IPS-NIHi7 (cell line): ENCODE results near the gene KCNAB2.

ENCODE experiments used
- DNase-seq: peaks from one replicate; pipeline ENCODE4 v3.0.0; 2012; ENCODE audit warnings: mixed read lengths; ENCODE audit errors: extremely low spot score

The KCNAB2 gene

GRCh38 chr1:6045561-6045960, at the start of gene KCNAB2:
KCNAB2 (plus strand) TSS chr1:6045888; CDS start chr1:6051537, 5,649 bp downstream.
- DNase-seq: no peak

- DNase-seq: no peak
Measured at GRCh38 chr1:5996641-5997270, 48.9 kb upstream of the KCNAB2 start.

- DNase-seq: no peak
Measured at GRCh38 chr1:5997316-5997715, 48.4 kb upstream of the KCNAB2 start.

GRCh38 chr1:5998051-5998905, 47.4 kb upstream of the KCNAB2 start:
- DNase-seq: no peak

- no peak for DNase-seq
Measured at GRCh38 chr1:5998906-5999301, 46.8 kb upstream of the KCNAB2 start.

GRCh38 chr1:5999711-6000443, 45.8 kb upstream of the KCNAB2 start:
- no peak for DNase-seq

GRCh38 chr1:6000444-6001288, 45.0 kb upstream of the KCNAB2 start:
- DNase-seq: no peak

- no peak for DNase-seq
Measured at GRCh38 chr1:6001992-6002576, 43.6 kb upstream of the KCNAB2 start.

GRCh38 chr1:6002714-6003501, 42.8 kb upstream of the KCNAB2 start:
- peak; percentile 49 for DNase-seq

- DNase-seq: no peak
Measured at GRCh38 chr1:6003568-6004411, 41.9 kb upstream of the KCNAB2 start.

GRCh38 chr1:6004412-6005123, 41.1 kb upstream of the KCNAB2 start:
- no peak for DNase-seq

- no peak for DNase-seq
Measured at GRCh38 chr1:6005276-6005917, 40.3 kb upstream of the KCNAB2 start.

GRCh38 chr1:6006882-6007281, 38.8 kb upstream of the KCNAB2 start:
- no peak for DNase-seq

GRCh38 chr1:6007318-6008083, 38.2 kb upstream of the KCNAB2 start:
- no peak for DNase-seq

- DNase-seq: no peak
Measured at GRCh38 chr1:6008084-6008415, 37.6 kb upstream of the KCNAB2 start.

GRCh38 chr1:6008696-6009095, 37.0 kb upstream of the KCNAB2 start:
- no peak for DNase-seq

- no peak for DNase-seq
Measured at GRCh38 chr1:6009120-6010040, 36.3 kb upstream of the KCNAB2 start.
